HepG2 (cell line): Measurements from ENCODE around the gene SLC29A2. TPM values are rescaled to one million over a fixed set of nuclear protein-coding genes. Genes with fewer than 3 reads are reported as not detected.

ENCODE experiments used
- ATF1 ChIP-seq: IDR thresholded peaks from 2 replicates; pipeline ENCODE4 v1.6.1; 2016; ENCODE audit warnings: mild to moderate bottlenecking, control low read depth
- BCL6 ChIP-seq: IDR thresholded peaks from 2 replicates; pipeline ENCODE4 v1.6.1; 2016; ENCODE audit warnings: missing genetic modification reagents, missing compliant biosample characterization
- FOXA3 ChIP-seq: IDR thresholded peaks from 2 replicates; pipeline ENCODE4 v1.6.1; 2016; ENCODE audit warnings: missing genetic modification reagents, missing compliant biosample characterization
- KDM2A ChIP-seq: sonication (generic); formaldehyde crosslinking; IDR thresholded peaks from 2 replicates; pipeline ENCODE4 v1.4.0; 2020; ENCODE audit warnings: low read depth, missing genetic modification reagents, borderline replicate concordance
- NR2C2 ChIP-seq: sonication (generic); formaldehyde crosslinking; IDR thresholded peaks from 2 replicates; pipeline ENCODE4 v1.4.0; 2020; ENCODE audit warnings: missing genetic modification reagents, mild to moderate bottlenecking, moderate library complexity, borderline replicate concordance
- RAD21 ChIP-seq: fragments of 450-650 bp; formaldehyde crosslinking; IDR thresholded peaks from 2 replicates; pipeline ENCODE4 v1.5.0; 2020; ENCODE audit warnings: mild to moderate bottlenecking
- SP140L ChIP-seq: sonication (generic); formaldehyde crosslinking; IDR thresholded peaks from 2 replicates; pipeline ENCODE4 v1.4.0; 2020; ENCODE audit warnings: missing genetic modification reagents, borderline replicate concordance
- ZBTB3 ChIP-seq: sonication (generic); formaldehyde crosslinking; IDR thresholded peaks from 2 replicates; pipeline ENCODE4 v1.4.0; 2020; ENCODE audit warnings: low read depth, mild to moderate bottlenecking, moderate library complexity, missing genetic modification reagents, borderline replicate concordance
- ZNF263 ChIP-seq: sonication (generic); formaldehyde crosslinking; IDR thresholded peaks from 2 replicates; pipeline ENCODE4 v1.4.0; 2020; ENCODE audit warnings: missing genetic modification reagents
- ZNF546 ChIP-seq: sonication (generic); formaldehyde crosslinking; conservative IDR thresholded peaks from 2 replicates; pipeline ENCODE4 v1.8.1; 2023; ENCODE audit warnings: mild to moderate bottlenecking, missing genetic modification reagents
- ZNF841 ChIP-seq: sonication (generic); formaldehyde crosslinking; IDR thresholded peaks from 2 replicates; pipeline ENCODE4 v1.8.1; 2023; ENCODE audit warnings: missing genetic modification reagents, borderline replicate concordance
- polyA plus RNA-seq, 8 experiments: library from polyadenylated mRNA; depleted of rRNA in 3 of 8; stranded (reverse) in 7 of 8; unstranded in 1 of 8; fragments of >200 nt; fragmentation: Illumina TruSeq in 4 of 8; extraction: Trizol in 4 of 8; gene quantifications; 2 replicates each; pipeline versions ENCODE4 v1.2.1 to v1.2.3, GENCODE V29; 2011 to 2016; ENCODE audit warnings: low read depth in 4 of 8, missing spikeins in 1 of 8, mixed read lengths in 1 of 8; ENCODE audit not compliant: insufficient read depth in 1 of 8
- total RNA-seq, 5 experiments: library from RNA; depleted of rRNA; stranded (reverse); fragments of >200 nt; fragmentation: Illumina TruSeq; extraction: Trizol; gene quantifications; 2 replicates each; pipeline ENCODE4 v1.2.3, GENCODE V29; 2016; ENCODE audit warnings: low read depth in 1 of 5
- TF ChIP-seq, protein P1 (sequence below): sonication (generic); formaldehyde crosslinking; IDR thresholded peaks from 2 replicates; pipeline ENCODE4 v1.5.1; 2020; ENCODE audit warnings: mild to moderate bottlenecking, missing genetic modification reagents
- TF ChIP-seq, protein P2 (sequence below): sonication (generic); formaldehyde crosslinking; IDR thresholded peaks from 2 replicates; pipeline ENCODE4 v1.5.0; 2020; ENCODE audit warnings: missing genetic modification reagents
- TF ChIP-seq, protein P3 (sequence below): sonication (generic); formaldehyde crosslinking; IDR thresholded peaks from 2 replicates; pipeline ENCODE4 v1.4.0; 2020; ENCODE audit warnings: missing genetic modification reagents
- TF ChIP-seq, protein P4 (sequence below): sonication (generic); formaldehyde crosslinking; IDR thresholded peaks from 2 replicates; pipeline ENCODE4 v1.4.0; 2020; ENCODE audit warnings: missing genetic modification reagents

SLC29A2 gene
- total and polyA plus RNA-seq, 2 of the 13 experiments (the other 11 are each of a cell fraction or from before 2014, with no cell fraction given): 0.63 to 0.66 TPM

DNA sequence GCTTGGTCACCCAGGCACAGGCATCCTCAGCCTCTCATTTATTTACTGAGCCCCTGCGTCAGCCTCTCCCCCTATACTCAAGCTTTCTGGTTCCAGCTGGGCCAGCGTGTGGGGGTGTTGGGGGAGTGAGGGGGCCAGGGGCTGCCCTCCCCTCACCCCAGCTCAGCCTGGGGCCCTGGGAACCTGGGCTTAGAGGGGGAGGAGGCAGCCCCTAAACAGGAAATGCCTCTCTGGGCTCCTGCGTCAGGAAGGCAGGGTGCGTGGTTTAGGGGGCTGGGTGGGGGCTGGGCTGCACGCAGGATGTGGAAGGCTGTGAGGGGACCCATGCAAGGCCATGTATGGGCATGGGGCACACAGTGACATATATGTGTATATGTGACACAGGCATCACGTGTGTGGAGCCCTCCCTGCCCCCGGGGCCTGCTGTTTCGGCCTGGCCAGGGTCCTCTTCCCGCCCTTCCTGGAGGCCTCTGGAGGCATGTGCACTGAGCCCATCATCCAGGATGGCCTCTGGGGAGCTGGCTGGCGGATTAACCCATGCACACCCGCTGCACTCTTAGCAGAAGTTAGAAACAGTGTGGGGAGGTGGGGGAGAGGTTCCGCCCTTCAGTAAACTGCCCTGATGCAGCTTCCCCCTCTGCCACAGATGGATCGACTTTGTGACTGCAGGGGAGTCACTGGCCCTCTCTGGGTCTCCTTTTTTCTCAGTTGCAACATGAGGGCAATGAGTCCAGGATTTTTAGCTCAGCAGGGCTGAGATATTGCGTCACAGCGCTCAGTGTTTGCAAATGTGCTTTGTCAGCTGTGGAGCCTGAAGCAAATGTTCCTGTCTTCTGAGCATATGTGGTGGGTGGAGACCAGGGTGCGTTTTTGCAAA is 53.6 kb downstream of the SLC29A2 start (continued):
- TF ChIP-seq, protein P1, sequence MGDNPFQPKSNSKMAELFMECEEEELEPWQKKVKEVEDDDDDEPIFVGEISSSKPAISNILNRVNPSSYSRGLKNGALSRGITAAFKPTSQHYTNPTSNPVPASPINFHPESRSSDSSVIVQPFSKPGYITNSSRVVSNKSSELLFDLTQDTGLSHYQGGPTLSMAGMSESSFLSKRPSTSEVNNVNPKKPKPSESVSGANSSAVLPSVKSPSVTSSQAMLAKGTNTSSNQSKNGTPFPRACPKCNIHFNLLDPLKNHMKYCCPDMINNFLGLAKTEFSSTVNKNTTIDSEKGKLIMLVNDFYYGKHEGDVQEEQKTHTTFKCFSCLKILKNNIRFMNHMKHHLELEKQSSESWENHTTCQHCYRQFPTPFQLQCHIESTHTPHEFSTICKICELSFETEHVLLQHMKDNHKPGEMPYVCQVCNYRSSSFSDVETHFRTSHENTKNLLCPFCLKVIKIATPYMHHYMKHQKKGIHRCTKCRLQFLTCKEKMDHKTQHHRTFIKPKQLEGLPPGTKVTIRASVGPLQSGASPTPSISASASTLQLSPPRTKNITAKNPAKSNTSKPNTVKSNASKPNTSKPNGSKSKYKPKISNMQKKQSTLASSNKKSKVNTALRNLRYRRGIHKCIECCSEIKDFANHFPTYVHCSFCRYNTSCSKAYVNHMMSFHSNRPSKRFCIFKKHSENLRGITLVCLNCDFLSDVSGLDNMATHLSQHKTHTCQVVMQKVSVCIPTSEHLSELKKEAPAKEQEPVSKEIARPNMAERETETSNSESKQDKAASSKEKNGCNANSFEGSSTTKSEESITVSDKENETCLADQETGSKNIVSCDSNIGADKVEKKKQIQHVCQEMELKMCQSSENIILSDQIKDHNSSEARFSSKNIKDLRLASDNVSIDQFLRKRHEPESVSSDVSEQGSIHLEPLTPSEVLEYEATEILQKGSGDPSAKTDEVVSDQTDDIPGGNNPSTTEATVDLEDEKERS (CRISPR knock-in tag): no peak
- no peak for TF ChIP-seq SP140L (CRISPR knock-in tag)
- TF ChIP-seq FOXA3 (CRISPR knock-in tag): 0 out of 2 replicates have a peak, but pooled peaks have one; percentile 21
- TF ChIP-seq, protein P2, sequence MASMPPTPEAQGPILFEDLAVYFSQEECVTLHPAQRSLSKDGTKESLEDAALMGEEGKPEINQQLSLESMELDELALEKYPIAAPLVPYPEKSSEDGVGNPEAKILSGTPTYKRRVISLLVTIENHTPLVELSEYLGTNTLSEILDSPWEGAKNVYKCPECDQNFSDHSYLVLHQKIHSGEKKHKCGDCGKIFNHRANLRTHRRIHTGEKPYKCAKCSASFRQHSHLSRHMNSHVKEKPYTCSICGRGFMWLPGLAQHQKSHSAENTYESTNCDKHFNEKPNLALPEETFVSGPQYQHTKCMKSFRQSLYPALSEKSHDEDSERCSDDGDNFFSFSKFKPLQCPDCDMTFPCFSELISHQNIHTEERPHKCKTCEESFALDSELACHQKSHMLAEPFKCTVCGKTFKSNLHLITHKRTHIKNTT (CRISPR knock-in tag): no peak
- no peak; the same call in 1 of the 2 replicates for TF ChIP-seq ZBTB3 (CRISPR knock-in tag)
- no peak for TF ChIP-seq BCL6 (CRISPR knock-in tag)
- TF ChIP-seq ATF1 (CRISPR knock-in tag): no peak
- no peak for TF ChIP-seq NR2C2 (CRISPR knock-in tag)
- TF ChIP-seq, protein P3, sequence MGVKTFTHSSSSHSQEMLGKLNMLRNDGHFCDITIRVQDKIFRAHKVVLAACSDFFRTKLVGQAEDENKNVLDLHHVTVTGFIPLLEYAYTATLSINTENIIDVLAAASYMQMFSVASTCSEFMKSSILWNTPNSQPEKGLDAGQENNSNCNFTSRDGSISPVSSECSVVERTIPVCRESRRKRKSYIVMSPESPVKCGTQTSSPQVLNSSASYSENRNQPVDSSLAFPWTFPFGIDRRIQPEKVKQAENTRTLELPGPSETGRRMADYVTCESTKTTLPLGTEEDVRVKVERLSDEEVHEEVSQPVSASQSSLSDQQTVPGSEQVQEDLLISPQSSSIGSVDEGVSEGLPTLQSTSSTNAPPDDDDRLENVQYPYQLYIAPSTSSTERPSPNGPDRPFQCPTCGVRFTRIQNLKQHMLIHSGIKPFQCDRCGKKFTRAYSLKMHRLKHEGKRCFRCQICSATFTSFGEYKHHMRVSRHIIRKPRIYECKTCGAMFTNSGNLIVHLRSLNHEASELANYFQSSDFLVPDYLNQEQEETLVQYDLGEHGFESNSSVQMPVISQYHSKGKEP: no peak
- no peak for TF ChIP-seq KDM2A
- no peak; the same call in 1 of the 2 replicates for TF ChIP-seq ZNF263
- TF ChIP-seq ZNF546 (CRISPR knock-in tag): no peak
- no peak for TF ChIP-seq ZNF841 (CRISPR knock-in tag)
- TF ChIP-seq, protein P4, sequence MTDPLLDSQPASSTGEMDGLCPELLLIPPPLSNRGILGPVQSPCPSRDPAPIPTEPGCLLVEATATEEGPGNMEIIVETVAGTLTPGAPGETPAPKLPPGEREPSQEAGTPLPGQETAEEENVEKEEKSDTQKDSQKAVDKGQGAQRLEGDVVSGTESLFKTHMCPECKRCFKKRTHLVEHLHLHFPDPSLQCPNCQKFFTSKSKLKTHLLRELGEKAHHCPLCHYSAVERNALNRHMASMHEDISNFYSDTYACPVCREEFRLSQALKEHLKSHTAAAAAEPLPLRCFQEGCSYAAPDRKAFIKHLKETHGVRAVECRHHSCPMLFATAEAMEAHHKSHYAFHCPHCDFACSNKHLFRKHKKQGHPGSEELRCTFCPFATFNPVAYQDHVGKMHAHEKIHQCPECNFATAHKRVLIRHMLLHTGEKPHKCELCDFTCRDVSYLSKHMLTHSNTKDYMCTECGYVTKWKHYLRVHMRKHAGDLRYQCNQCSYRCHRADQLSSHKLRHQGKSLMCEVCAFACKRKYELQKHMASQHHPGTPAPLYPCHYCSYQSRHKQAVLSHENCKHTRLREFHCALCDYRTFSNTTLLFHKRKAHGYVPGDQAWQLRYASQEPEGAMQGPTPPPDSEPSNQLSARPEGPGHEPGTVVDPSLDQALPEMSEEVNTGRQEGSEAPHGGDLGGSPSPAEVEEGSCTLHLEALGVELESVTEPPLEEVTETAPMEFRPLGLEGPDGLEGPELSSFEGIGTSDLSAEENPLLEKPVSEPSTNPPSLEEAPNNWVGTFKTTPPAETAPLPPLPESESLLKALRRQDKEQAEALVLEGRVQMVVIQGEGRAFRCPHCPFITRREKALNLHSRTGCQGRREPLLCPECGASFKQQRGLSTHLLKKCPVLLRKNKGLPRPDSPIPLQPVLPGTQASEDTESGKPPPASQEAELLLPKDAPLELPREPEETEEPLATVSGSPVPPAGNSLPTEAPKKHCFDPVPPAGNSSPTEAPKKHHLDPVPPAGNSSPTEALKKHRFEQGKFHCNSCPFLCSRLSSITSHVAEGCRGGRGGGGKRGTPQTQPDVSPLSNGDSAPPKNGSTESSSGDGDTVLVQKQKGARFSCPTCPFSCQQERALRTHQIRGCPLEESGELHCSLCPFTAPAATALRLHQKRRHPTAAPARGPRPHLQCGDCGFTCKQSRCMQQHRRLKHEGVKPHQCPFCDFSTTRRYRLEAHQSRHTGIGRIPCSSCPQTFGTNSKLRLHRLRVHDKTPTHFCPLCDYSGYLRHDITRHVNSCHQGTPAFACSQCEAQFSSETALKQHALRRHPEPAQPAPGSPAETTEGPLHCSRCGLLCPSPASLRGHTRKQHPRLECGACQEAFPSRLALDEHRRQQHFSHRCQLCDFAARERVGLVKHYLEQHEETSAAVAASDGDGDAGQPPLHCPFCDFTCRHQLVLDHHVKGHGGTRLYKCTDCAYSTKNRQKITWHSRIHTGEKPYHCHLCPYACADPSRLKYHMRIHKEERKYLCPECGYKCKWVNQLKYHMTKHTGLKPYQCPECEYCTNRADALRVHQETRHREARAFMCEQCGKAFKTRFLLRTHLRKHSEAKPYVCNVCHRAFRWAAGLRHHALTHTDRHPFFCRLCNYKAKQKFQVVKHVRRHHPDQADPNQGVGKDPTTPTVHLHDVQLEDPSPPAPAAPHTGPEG (CRISPR knock-in tag): no peak
- peak; percentile 6; the same call in 1 of the 2 replicates for TF ChIP-seq RAD21 (CRISPR knock-in tag)
